Lung (tissue), 12 donors: ENCODE data around the gene KCNQ5. TPM values are rescaled to one million over a fixed set of nuclear protein-coding genes. Genes with fewer than 3 reads are reported as not detected.

Experiments
- ATAC-seq: fragments of 200-7000 bp; cut with Tn5 transposase; one replicate; pipeline ENCODE4 v1.9.1; 2020; ENCODE audit warnings: moderate number of reproducible peaks; ENCODE audit not compliant: insufficient read depth, low FRiP score
- DNase-seq, 3 donors: peaks; one replicate each; pipeline ENCODE4 v3.0.0-alpha.2; 2013 to 2017
- H3K27ac ChIP-seq, 2 donors: one replicate each; pipeline ENCODE4 v1.5.1; 2013; ENCODE audit warnings: mild to moderate bottlenecking in 2 of 2, moderate library complexity in 2 of 2, control low read depth in 1 of 2, inconsistent platforms in 1 of 2, low read depth in 1 of 2, low read length in 1 of 2
- H3K27me3 ChIP-seq, 3 donors: one replicate each; pipeline ENCODE4 v1.5.1; 2013; ENCODE audit warnings: low read length in 2 of 3; ENCODE audit not compliant: control insufficient read depth in 3 of 3, insufficient read depth in 3 of 3
- H3K36me3 ChIP-seq, 4 donors: one replicate each; pipeline ENCODE4 v1.5.1; 2013; ENCODE audit warnings: low read length in 4 of 4, mild to moderate bottlenecking in 1 of 4, moderate library complexity in 1 of 4; ENCODE audit not compliant: control insufficient read depth in 4 of 4, insufficient read depth in 4 of 4
- H3K4me1 ChIP-seq, 5 donors: one replicate each; pipeline ENCODE4 v1.5.1; 2013; ENCODE audit warnings: low read length in 5 of 5, mild to moderate bottlenecking in 2 of 5, moderate library complexity in 1 of 5; ENCODE audit not compliant: control insufficient read depth in 5 of 5, insufficient read depth in 5 of 5
- H3K4me3 ChIP-seq: one replicate; pipeline ENCODE4 v1.5.1; 2013; ENCODE audit warnings: mild to moderate bottlenecking, control low read depth, moderate library complexity
- H3K9ac ChIP-seq, 2 donors: one replicate each; pipeline ENCODE4 v1.5.1; 2013; ENCODE audit warnings: low read length in 2 of 2, control low read depth in 1 of 2; ENCODE audit not compliant: insufficient read depth in 1 of 2
- H3K9me3 ChIP-seq, 4 donors: one replicate each; pipeline ENCODE4 v1.5.1; 2013; ENCODE audit warnings: low read length in 3 of 4, mild to moderate bottlenecking in 1 of 4, moderate library complexity in 1 of 4; ENCODE audit not compliant: control insufficient read depth in 4 of 4, insufficient read depth in 3 of 4
- CTCF ChIP-seq: IDR thresholded peaks from 2 replicates; pipeline ENCODE4 v1.5.1; 2012; ENCODE audit warnings: mild to moderate bottlenecking; ENCODE audit errors: control extremely low read depth, extremely low read depth
- WGBS, 2 donors: extraction: QIAGEN DNeasy Blood & Tissue Kit; methylation state at CpG; one replicate each; pipeline ENCODE4 v1.1.7; 2013; 5-methylcytosine and 5-hydroxymethylcytosine counted together
- polyA plus RNA-seq, 2 donors: library from polyadenylated mRNA; stranded (reverse); fragments of 200-250 nt; gene quantifications; one replicate each; pipeline ENCODE4 v1.2.1, GENCODE V29; 2013
- total RNA-seq, 2 donors: library from RNA; depleted of rRNA in 1 of 2; stranded (reverse); fragments of >200 nt in 1 of 2; gene quantifications; one replicate each; pipeline ENCODE4 v1.2.1, GENCODE V29; 2014 to 2021
- donor health status: control.
- donor health status: control.
- donor health status: Bipolar disorder and iron deficiency.
- donor health status: healthy.
- donor health status: DM: yes; HTN: yes; CAD: no.

KCNQ5 gene
- total and polyA plus RNA-seq, 4 donors: 0.12 to 5.7 (median 0.46) TPM

- H3K9me3 ChIP-seq: peaks cover 0 to 4% (median 0%) of the 10 kb centered on the region in 4 donors
- H3K27me3 ChIP-seq: no peaks in the 10 kb centered on the region
- no peak for TF ChIP-seq CTCF
- H3K4me3 ChIP-seq: no peak overlapping the region
- DNase-seq (no peak), ATAC-seq (no peak)
- no peak overlapping the region for H3K27ac ChIP-seq
- 79 to 85% methylated on average over 6 of the region's 6 CpGs for WGBS, 2 donors
- H3K36me3 ChIP-seq: no peaks in the 10 kb centered on the region
- no peak overlapping the region for H3K9ac ChIP-seq
- H3K4me1 ChIP-seq: no peaks in the 10 kb centered on the region
These were observed 91.0 kb downstream of the KCNQ5 start for GRCh38 chr6:72712910-72713309.

DNA sequence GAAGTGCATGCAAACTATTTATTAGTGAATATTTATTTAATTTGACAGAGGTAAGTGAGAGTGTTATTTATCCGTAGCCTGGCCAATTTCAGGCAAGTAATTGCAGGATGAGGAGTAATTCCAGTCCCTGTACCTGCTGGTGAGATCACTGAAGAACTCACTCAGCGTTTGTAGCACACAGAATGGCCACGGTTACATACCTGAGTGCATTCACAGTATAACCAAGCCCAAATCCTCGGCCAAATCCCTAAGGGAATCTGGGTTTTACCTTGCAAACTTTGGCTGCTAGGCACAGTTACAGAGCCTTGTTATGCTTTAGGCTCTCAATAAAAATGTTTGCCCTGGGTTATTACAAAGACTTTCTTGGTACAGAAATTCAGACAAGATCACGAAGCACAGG lies 93.3 kb downstream of the KCNQ5 start:
- H3K9ac ChIP-seq: no peak overlapping the region
- 79 to 91% methylated on average over 5 of the region's 5 CpGs for WGBS, 2 donors
- no peaks in the 10 kb centered on the region for H3K4me1 ChIP-seq
- H3K27ac ChIP-seq: no peak overlapping the region
- no peak for TF ChIP-seq CTCF
- H3K4me3 ChIP-seq: no peak overlapping the region
- H3K9me3 ChIP-seq: peaks cover 0 to 4% (median 0%) of the 10 kb centered on the region in 4 donors
- no peaks in the 10 kb centered on the region for H3K36me3 ChIP-seq
- no peaks in the 10 kb centered on the region for H3K27me3 ChIP-seq
- no peak for ATAC-seq
- no peak for DNase-seq

DNA sequence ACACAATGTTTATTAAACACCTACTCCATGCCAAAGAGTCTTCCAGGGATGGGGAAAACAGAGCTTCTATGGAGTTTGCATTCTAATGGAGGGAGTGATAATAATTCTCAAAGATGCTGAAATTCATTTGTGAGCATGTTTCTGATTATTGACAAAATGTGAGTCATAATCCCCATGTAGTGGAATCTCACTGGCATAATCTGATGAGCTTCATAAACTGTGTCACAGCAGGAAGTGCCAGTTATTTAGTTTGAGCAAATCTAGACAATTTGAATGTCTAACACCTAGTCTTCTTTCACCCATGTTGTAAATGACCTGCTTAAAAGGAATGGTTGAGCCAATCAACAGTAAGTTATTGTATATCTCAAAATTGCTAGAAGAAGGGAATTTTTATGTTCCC lies 95.1 kb downstream of the KCNQ5 start:
- TF ChIP-seq CTCF: no peak
- Histone ChIP-seq H3K9ac (no peak overlapping the region), H3K27ac (no peak overlapping the region), H3K27me3 (no peaks in the 10 kb centered on the region), H3K36me3 (no peaks in the 10 kb centered on the region), H3K4me3 (no peak overlapping the region), H3K9me3 (no peaks in the 10 kb centered on the region), H3K4me1 (no peaks in the 10 kb centered on the region)
- ATAC-seq (no peak), DNase-seq (no peak)

- Histone ChIP-seq H3K36me3 (no peaks in the 10 kb centered on the region), H3K27ac (no peak overlapping the region), H3K4me3 (no peak overlapping the region), H3K9ac (no peak overlapping the region), H3K9me3 (no peaks in the 10 kb centered on the region), H3K27me3 (no peaks in the 10 kb centered on the region), H3K4me1 (no peaks in the 10 kb centered on the region)
- no peak for ATAC-seq
- DNase-seq: no peak
- 88 to 90% methylated on average over 2 of the region's 2 CpGs for WGBS, 2 donors
- TF ChIP-seq CTCF: no peak
These were observed 98.6 kb downstream of the KCNQ5 start for GRCh38 chr6:72720464-72720863.
